Measurements from ENCODE around the gene CLDN9.

The CLDN9 gene

DNA sequence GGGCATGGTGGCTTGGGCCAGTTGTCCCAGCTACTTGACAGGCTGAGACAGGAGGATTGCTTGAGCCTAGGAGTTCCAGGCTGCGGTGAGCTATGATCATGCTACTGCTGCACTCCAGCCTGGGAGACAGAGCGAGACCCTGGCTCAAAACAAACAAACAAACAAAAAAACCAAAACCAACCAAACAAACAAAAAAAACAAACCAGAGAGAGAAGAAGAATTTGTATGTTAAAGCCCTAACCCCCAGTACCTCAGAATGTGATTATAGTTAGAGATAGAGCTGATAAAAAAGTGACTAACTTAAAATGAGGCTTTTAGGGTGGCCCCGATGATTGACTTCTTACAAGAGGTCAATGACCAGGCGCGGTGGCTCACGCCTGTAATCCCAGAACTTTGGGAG, 32.0 kb downstream of the CLDN9 start:
- Histone ChIP-seq H3K9me2 (replicated peaks; ENCODE audit: control insufficient read depth, low read length) (no peaks in the 10 kb centered on the region), H4K20me1 (ENCODE audit: control insufficient read depth, insufficient read depth, low read depth, low read length) (no peaks in the 10 kb centered on the region), H3K36me3 (ENCODE audit: control insufficient read depth, low read length) (no peaks in the 10 kb centered on the region), H3K27ac (ENCODE audit: low read depth, low read length) (no peak overlapping the region), H3K4me1 (ENCODE audit: control insufficient read depth, low read length) (peaks cover 22% of the 10 kb centered on the region), H3K9me3 (ENCODE audit: control insufficient read depth, insufficient read depth, low read length) (no peaks in the 10 kb centered on the region), H3K27me3 (ENCODE audit: control insufficient read depth, low read length) (peaks cover 22% of the 10 kb centered on the region), H3K4me2 (ENCODE audit: low read length) (peak overlapping the region; percentile 100), H3K4me3 (ENCODE audit: low read length) (peak overlapping the region; percentile 90), H3K79me2 (ENCODE audit: control insufficient read depth, low read length) (no peaks in the 10 kb centered on the region), H3F3A (ENCODE audit: control insufficient read depth, insufficient read depth) (peaks cover 12% of the 10 kb centered on the region; the same call in 1 of the 2 replicates)
- no peak for TF ChIP-seq EZH2phosphoT487 (IDR thresholded peaks at IDR 0.05; ENCODE audit: borderline replicate concordance, low read length)
- TF ChIP-seq, protein P1, sequence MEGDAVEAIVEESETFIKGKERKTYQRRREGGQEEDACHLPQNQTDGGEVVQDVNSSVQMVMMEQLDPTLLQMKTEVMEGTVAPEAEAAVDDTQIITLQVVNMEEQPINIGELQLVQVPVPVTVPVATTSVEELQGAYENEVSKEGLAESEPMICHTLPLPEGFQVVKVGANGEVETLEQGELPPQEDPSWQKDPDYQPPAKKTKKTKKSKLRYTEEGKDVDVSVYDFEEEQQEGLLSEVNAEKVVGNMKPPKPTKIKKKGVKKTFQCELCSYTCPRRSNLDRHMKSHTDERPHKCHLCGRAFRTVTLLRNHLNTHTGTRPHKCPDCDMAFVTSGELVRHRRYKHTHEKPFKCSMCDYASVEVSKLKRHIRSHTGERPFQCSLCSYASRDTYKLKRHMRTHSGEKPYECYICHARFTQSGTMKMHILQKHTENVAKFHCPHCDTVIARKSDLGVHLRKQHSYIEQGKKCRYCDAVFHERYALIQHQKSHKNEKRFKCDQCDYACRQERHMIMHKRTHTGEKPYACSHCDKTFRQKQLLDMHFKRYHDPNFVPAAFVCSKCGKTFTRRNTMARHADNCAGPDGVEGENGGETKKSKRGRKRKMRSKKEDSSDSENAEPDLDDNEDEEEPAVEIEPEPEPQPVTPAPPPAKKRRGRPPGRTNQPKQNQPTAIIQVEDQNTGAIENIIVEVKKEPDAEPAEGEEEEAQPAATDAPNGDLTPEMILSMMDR (IDR thresholded peaks at IDR 0.05; ENCODE audit: low read depth, low read length, poor library complexity, severe bottlenecking) = no peak

DNA sequence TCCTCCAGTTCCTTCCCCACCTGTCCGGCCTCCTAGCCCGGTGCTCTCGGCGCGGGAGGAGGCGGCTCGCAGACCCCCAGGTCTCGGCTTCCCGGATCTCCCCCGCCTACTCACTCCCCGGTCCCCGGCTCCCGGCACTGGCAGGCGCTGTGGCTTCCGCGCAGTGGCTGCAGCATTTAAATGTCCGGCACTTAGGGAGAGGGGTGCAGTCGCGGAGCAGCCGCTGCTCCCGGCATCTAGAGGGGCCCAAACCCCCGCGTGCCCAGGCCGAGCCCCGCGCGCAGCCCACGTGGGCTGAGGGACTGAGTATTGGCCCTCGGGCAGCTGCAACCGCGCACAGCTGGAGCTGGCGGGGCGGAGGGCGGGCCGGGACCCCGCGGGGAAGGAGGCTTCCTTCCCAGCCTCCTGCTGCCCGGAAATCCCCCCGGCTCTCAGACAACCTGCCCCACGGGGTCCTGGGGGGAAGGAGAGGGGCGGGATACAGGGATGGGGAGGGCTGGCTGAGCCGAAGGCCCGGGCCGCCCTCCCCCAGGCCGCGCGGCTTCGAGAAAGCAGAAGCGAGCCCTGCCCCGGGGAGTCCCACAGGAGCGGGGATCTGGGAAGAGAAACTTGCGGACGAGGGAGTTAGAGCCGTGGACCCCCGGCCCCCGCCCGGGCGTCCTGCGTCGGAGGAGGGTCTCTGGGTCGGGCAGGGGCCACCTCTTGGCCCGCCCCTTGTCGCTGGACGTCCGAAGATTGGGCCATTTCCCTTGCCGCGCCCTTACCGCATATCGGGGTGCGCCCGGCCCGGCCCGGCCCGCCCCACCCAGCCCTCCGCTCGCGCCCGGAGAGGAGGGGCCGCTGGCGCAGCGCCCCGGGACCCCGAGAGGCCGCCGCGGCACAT, 33.3 kb downstream of the CLDN9 start, which contains the start of gene MMP25:
TSS of gene MMP25 (plus strand) at position 804 of the 883 bp plus-strand sequence. CDS start 357 bp downstream, outside the sequence.
- H3K4me1 ChIP-seq (ENCODE audit: control insufficient read depth, low read length) = peaks cover 34% of the 10 kb centered on the region
- H3K79me2 ChIP-seq (ENCODE audit: control insufficient read depth, low read length) = no peaks in the 10 kb centered on the region
- peak within 1 kb of the TSS; percentile 100 for H3K4me2 ChIP-seq (ENCODE audit: low read length)
- peak within 1 kb of the TSS; percentile 90 for H3K4me3 ChIP-seq (ENCODE audit: low read length)
- H4K20me1 ChIP-seq (ENCODE audit: control insufficient read depth, insufficient read depth, low read depth, low read length) = no peaks in the 10 kb centered on the region
- H3K27ac ChIP-seq (ENCODE audit: low read depth, low read length) = 0 out of 2 replicates have a peak within 1 kb of the TSS, but pooled peaks have one; percentile 28
- H3F3A ChIP-seq (ENCODE audit: control insufficient read depth, insufficient read depth) = peaks cover 12% of the 10 kb centered on the region; the same call in 1 of the 2 replicates
- TF ChIP-seq, protein P1 (IDR thresholded peaks at IDR 0.05; ENCODE audit: low read depth, low read length, poor library complexity, severe bottlenecking) = no peak
- TF ChIP-seq EZH2phosphoT487 (IDR thresholded peaks at IDR 0.05; ENCODE audit: borderline replicate concordance, low read length) = no peak
- H3K9me3 ChIP-seq (ENCODE audit: control insufficient read depth, insufficient read depth, low read length) = no peaks in the 10 kb centered on the region
- no peaks in the 10 kb centered on the region for H3K36me3 ChIP-seq (ENCODE audit: control insufficient read depth, low read length)
- H3K27me3 ChIP-seq (ENCODE audit: control insufficient read depth, low read length) = peaks cover 22% of the 10 kb centered on the region
- H3K9me2 ChIP-seq (replicated peaks; ENCODE audit: control insufficient read depth, low read length) = no peaks in the 10 kb centered on the region

DNA sequence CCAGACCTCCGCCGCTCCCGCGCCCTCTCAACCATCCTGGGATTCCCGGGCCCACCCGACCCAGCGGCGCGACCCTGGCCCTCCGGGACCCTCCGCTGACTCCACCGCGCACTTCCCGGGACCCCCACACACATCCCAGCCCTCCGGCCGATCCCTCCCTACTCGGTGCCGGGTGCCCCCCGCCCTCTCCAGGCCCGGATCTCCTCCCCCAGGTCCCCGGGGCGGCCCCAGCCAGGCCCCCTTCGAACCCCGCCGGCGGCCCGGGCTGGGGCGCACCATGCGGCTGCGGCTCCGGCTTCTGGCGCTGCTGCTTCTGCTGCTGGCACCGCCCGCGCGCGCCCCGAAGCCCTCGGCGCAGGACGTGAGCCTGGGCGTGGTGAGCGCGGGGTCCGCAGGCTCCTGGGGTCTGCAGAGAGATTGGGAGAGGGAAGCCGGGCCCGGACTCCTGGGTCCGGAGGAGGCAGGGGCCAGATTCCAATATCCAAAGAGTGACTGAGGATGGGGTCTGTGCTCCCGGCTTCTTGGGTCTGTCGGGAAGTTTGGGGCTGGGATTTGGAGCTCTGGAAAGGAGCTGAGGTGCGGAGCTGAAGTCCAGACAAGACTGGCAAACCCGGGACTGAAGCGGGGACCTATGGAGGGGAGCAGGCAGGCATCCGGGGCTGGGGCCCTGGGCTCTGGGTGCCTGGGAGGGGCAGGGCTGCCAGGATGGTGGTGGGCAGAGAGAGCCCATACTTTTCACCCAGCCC, 34.1 kb downstream of the CLDN9 start:
- Histone ChIP-seq H3K9me2 (replicated peaks; ENCODE audit: control insufficient read depth, low read length) (no peaks in the 10 kb centered on the region), H3K27me3 (ENCODE audit: control insufficient read depth, low read length) (peaks cover 22% of the 10 kb centered on the region), H3K79me2 (ENCODE audit: control insufficient read depth, low read length) (no peaks in the 10 kb centered on the region), H3K4me3 (ENCODE audit: low read length) (peak overlapping the region; percentile 90), H3F3A (ENCODE audit: control insufficient read depth, insufficient read depth) (peaks cover 12% of the 10 kb centered on the region; the same call in 1 of the 2 replicates), H3K4me2 (ENCODE audit: low read length) (peak overlapping the region; percentile 100), H4K20me1 (ENCODE audit: control insufficient read depth, insufficient read depth, low read depth, low read length) (no peaks in the 10 kb centered on the region), H3K9me3 (ENCODE audit: control insufficient read depth, insufficient read depth, low read length) (no peaks in the 10 kb centered on the region), H3K4me1 (ENCODE audit: control insufficient read depth, low read length) (peaks cover 41% of the 10 kb centered on the region), H3K27ac (ENCODE audit: low read depth, low read length) (no peak overlapping the region), H3K36me3 (ENCODE audit: control insufficient read depth, low read length) (no peaks in the 10 kb centered on the region)
- TF ChIP-seq, protein P1 (IDR thresholded peaks at IDR 0.05; ENCODE audit: low read depth, low read length, poor library complexity, severe bottlenecking) = no peak
- peak; percentile 80; the same call in 1 of the 2 replicates for TF ChIP-seq EZH2phosphoT487 (IDR thresholded peaks at IDR 0.05; ENCODE audit: borderline replicate concordance, low read length)
